Hematopoietic multipotent progenitor cell treated with erythropoietin and hydrocortisone succinate and interleukin-3 and kit ligand, for 8 days (in vitro differentiated cells): ENCODE results near the gene NOD2.
A peak's percentile ranks its signal among the peaks of the same experiment; 100 is the strongest.

ENCODE experiments used
- DNase-seq: peaks from one replicate; pipeline ENCODE4 v3.0.0-alpha.2; 2015

The NOD2 gene

GRCh38 chr16:50695017-50696000 lies 1.9 kb downstream of the NOD2 start:
- DNase-seq: no peak

- DNase-seq: no peak
These were observed 2.7 kb downstream of the NOD2 start for GRCh38 chr16:50696126-50696525.

- peak; percentile 94 for DNase-seq
These were observed 3.4 kb downstream of the NOD2 start for GRCh38 chr16:50696575-50697420.

- no peak for DNase-seq
These were observed 4.0 kb downstream of the NOD2 start for GRCh38 chr16:50697421-50697715.

- DNase-seq: no peak
These were observed 4.7 kb downstream of the NOD2 start for GRCh38 chr16:50697881-50698767.

GRCh38 chr16:50699326-50700159 lies 6.1 kb downstream of the NOD2 start:
- DNase-seq: no peak

- DNase-seq: no peak
These were observed 9.3 kb downstream of the NOD2 start for GRCh38 chr16:50702725-50703124.

GRCh38 chr16:50704245-50704644 lies 10.8 kb downstream of the NOD2 start:
- no peak for DNase-seq

- DNase-seq: no peak
These were observed 12.2 kb downstream of the NOD2 start for GRCh38 chr16:50705436-50706110.

GRCh38 chr16:50706250-50706649 lies 12.8 kb downstream of the NOD2 start:
- no peak for DNase-seq

- no peak for DNase-seq
These were observed 15.1 kb downstream of the NOD2 start for GRCh38 chr16:50708373-50709060.

GRCh38 chr16:50709061-50709684 lies 15.8 kb downstream of the NOD2 start:
- peak; percentile 21 for DNase-seq

- no peak for DNase-seq
These were observed 16.6 kb downstream of the NOD2 start for GRCh38 chr16:50709980-50710379.

- DNase-seq: no peak
These were observed 17.6 kb downstream of the NOD2 start for GRCh38 chr16:50711040-50711439.

- DNase-seq: no peak
These were observed 18.6 kb downstream of the NOD2 start for GRCh38 chr16:50711862-50712559.

GRCh38 chr16:50712560-50712898 lies 19.1 kb downstream of the NOD2 start:
- DNase-seq: no peak

- no peak for DNase-seq
These were observed 19.6 kb downstream of the NOD2 start for GRCh38 chr16:50712956-50713355.

GRCh38 chr16:50717091-50717490 lies 23.7 kb downstream of the NOD2 start:
- DNase-seq: no peak

- no peak for DNase-seq
These were observed 24.1 kb downstream of the NOD2 start for GRCh38 chr16:50717494-50717893.
